Cardiac muscle cell (in vitro differentiated cells and primary cell): ENCODE data around the gene CEBPG. TPM values are rescaled to one million over a fixed set of nuclear protein-coding genes. Genes with fewer than 3 reads are reported as not detected.
A peak's percentile ranks its signal among the peaks of the same experiment; 100 is the strongest.

Experiments used
- DNase-seq, 2 donors: peaks; one replicate each; pipeline versions ENCODE4 v3.0.0 to v3.0.0-alpha.2; 2010 to 2017; ENCODE audit warnings: low read depth in 1 of 2, low spot score in 1 of 2
- H3K27ac ChIP-seq: fragments of 200-600 bp; sonication (generic); 2 replicates; pipeline ENCODE4 v1.5.1; 2016
- H3K27me3 ChIP-seq: fragments of 200-600 bp; sonication (generic); 2 replicates; pipeline ENCODE4 v1.6.0; 2016; ENCODE audit warnings: control low read depth
- H3K36me3 ChIP-seq: fragments of 200-600 bp; sonication (generic); 2 replicates; pipeline ENCODE4 v1.5.1; 2016; ENCODE audit warnings: control low read depth
- H3K4me1 ChIP-seq: fragments of 200-600 bp; sonication (generic); 2 replicates; pipeline ENCODE4 v1.8.1; 2017; ENCODE audit warnings: low read depth, mild to moderate bottlenecking, mixed run types
- H3K4me3 ChIP-seq: fragments of 200-600 bp; sonication (generic); 2 replicates; pipeline ENCODE4 v1.5.1; 2016; ENCODE audit warnings: mild to moderate bottlenecking
- H3K9me3 ChIP-seq: fragments of 200-600 bp; sonication (generic); 2 replicates; pipeline ENCODE4 v1.5.1; 2017; ENCODE audit warnings: low read depth, mild to moderate bottlenecking, control low read depth
- polyA plus RNA-seq: library from polyadenylated mRNA; unstranded; fragments of >200 nt; fragmentation: Nextera tagmentation; extraction: Ambion mirVana; gene quantifications from 2 replicates; pipeline ENCODE4 v1.2.1, GENCODE V29; 2016
- total RNA-seq: library from RNA; depleted of rRNA; stranded (reverse); fragments of >200 nt; gene quantifications from 2 replicates; pipeline ENCODE4 v1.2.3, GENCODE V29; 2016
- TF ChIP-seq, protein P1 (sequence below): IDR thresholded peaks from 2 replicates; pipeline ENCODE4 v1.5.1; 2012; ENCODE audit warnings: low read depth, mild to moderate bottlenecking, low read length

The CEBPG gene
- total and polyA plus RNA-seq, 2 experiments from 2014 or later: 17.4 to 21.1 TPM

DNA sequence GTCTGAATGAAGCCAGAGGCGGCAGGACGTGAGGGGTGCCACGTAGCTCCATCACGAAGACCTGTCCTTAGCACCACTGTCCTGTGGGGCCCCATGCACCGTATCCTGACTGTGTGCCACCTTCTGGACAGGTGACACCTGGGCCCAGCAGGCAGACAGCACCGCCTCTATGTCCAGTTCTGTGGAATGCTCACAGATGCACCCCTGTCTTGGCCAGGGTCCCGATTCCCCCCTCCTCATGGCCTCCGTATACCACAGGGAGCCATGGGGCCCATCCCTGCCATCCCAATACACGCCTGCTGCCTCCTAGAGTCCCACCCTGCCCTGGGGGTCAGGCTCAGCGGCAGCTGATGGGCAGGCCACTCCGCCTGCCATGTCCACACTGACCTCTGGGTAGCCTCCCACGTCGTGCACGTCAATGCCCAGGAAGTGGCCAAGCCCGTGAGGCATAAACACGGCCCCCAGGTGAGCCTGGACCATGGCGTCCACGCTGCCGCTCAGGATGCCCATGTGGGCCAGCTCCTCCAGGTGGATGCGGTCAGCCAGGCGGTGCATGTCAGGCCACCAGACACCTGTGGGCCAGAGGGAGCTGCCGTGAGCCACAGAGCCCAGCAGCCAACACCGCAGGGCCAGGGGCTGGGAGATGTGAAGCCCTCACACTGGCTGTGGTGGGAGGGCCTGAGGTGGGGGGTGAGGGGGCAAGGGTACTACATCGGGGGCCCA lies 17.6 kb downstream of the CEBPG start:
- H3K4me1 ChIP-seq: no peaks in the 10 kb centered on the region

DNA sequence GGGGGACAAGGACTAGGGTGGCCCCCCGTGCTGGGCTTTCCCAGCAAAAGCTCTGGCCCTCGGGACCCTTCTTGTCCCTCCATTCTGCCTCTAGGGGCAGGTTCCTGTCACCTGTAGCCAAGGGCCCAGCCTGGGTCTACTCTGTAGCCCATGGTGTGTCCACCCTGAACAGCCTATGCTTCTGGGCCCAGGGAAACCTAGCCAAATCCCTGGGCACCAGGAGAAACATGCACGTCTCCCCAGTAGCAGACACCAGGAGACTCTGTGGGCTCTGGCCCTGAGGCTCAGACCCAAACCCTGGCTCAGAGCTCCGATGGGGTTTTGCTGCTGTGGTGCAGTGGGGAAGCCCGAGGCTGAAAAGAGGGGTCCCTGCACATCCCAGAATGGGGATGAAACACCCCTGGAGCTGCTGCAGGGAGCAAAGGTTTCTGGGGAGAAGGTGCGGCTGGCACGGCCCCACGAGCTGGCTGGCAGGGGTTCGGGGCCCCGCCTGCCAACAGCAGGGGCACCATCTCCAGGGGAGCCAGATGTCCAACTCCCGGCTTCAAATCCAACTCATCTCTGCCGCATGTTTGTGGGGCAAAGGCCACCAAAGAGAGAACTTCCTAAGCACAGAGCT lies 18.2 kb downstream of the CEBPG start:
- TF ChIP-seq, protein P1, sequence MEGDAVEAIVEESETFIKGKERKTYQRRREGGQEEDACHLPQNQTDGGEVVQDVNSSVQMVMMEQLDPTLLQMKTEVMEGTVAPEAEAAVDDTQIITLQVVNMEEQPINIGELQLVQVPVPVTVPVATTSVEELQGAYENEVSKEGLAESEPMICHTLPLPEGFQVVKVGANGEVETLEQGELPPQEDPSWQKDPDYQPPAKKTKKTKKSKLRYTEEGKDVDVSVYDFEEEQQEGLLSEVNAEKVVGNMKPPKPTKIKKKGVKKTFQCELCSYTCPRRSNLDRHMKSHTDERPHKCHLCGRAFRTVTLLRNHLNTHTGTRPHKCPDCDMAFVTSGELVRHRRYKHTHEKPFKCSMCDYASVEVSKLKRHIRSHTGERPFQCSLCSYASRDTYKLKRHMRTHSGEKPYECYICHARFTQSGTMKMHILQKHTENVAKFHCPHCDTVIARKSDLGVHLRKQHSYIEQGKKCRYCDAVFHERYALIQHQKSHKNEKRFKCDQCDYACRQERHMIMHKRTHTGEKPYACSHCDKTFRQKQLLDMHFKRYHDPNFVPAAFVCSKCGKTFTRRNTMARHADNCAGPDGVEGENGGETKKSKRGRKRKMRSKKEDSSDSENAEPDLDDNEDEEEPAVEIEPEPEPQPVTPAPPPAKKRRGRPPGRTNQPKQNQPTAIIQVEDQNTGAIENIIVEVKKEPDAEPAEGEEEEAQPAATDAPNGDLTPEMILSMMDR: no peak
- Histone ChIP-seq H3K27me3 (no peaks in the 10 kb centered on the region), H3K4me1 (no peaks in the 10 kb centered on the region), H3K9me3 (no peaks in the 10 kb centered on the region), H3K27ac (no peak overlapping the region), H3K36me3 (no peaks in the 10 kb centered on the region), H3K4me3 (no peak overlapping the region)
- no peak for DNase-seq

More for the DNA sequence above, 17.6 kb downstream of the CEBPG start:
- TF ChIP-seq, protein P1: no peak
- no peak for DNase-seq
- Histone ChIP-seq H3K36me3 (no peaks in the 10 kb centered on the region), H3K27ac (no peak overlapping the region), H3K4me3 (no peak overlapping the region), H3K27me3 (no peaks in the 10 kb centered on the region), H3K9me3 (no peaks in the 10 kb centered on the region)

DNA sequence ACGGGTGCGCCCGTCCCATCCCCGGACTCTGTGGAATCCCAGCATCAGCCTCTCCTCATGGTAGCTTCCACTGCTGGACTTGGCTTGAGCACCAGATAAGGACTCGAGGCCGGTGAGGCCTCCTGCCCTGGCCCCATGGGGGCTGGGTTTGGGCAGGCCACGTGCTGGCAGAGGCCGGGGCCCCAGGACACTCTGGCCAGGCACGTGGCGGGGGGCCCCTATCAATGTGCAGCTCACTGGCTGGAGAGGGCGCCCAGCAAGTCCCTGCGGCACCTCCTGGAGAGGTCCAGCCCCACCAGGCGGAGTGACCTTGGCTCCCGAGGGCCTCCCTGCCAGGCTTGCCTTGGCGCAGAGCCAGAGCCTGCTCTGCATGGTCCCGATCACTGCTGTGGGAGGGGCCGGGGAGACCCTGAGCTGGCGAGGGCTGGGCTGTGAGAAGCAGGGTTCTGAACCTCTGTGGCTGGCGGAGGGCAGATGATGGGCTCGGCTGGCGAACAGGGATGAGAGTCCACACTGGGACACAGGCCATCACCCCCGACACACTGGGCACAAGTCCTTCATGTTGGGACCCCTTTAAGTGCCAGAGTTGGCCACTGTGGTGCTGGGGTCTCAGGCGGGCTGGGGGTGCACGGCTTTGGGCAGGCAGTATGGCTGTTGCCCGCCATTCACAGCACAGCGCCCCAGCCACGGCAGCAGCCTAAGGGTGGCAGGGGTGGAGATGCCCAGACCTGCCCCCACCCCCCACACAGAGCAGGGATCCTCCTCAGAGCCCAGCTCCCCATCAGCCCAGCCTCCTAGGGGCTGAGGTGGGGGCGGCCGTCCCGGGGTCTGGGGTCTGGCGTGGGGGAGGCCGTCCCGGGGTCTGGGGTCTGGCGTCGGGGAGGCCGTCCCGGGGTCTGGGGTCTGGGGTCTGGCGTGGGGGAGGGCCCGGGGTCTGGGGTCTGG lies 19.1 kb downstream of the CEBPG start:
- H3K4me3 ChIP-seq: no peak overlapping the region
- TF ChIP-seq, protein P1: no peak
- H3K9me3 ChIP-seq: no peaks in the 10 kb centered on the region
- no peaks in the 10 kb centered on the region for H3K4me1 ChIP-seq
- no peaks in the 10 kb centered on the region for H3K36me3 ChIP-seq
- H3K27ac ChIP-seq: no peak overlapping the region
- no peaks in the 10 kb centered on the region for H3K27me3 ChIP-seq
- peak in 1 of 2 donors; percentile 38 for DNase-seq

DNA sequence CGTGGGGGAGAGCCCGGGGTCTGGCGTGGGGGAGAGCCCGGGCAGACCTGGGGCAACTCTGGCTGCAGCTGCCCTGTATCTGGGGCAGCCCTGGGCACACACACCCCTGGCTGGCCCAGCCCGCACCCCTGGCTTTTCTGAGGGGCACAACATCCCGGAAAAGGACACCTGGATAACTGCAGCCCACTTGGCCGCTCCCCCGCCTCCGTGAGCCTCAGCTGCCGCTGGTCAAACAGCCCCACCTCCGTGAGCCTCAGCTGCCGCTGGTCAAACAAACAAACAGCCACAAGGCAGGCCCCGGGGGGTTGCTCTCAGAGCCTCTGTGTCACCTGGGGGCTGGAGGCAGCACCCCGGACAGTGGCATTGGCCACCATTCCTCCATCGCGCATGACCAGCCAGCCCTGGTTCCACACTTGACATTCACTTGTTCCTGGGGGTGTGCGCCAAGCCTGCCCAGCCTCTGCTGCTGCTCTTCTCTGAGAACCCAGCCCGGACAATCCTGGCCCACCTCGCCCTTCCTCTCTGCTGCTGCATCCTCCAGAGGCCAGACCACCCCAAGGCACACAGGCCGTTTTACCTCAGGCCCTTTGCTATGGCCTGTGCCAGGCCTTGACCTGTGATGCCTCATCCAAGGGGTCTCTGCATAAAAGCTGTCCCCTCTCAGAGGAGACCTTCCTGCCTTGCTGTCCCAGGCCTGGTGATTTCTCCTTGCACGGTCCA lies 19.9 kb downstream of the CEBPG start:
- H3K27me3 ChIP-seq: no peaks in the 10 kb centered on the region
- H3K4me3 ChIP-seq: no peak overlapping the region
- no peak for DNase-seq
- TF ChIP-seq, protein P1: no peak
- no peaks in the 10 kb centered on the region for H3K36me3 ChIP-seq
- H3K27ac ChIP-seq: no peak overlapping the region
- no peaks in the 10 kb centered on the region for H3K9me3 ChIP-seq
- no peaks in the 10 kb centered on the region for H3K4me1 ChIP-seq
